ENCODE data around the gene PHLDB1. TPM values are rescaled to one million over a fixed set of nuclear protein-coding genes. Genes with fewer than 3 reads are reported as not detected.
A peak's percentile ranks its signal among the peaks of the same experiment; 100 is the strongest.

The PHLDB1 gene
- total RNA-seq, 1 donor from 2014 or later, result 179 TPM

DNA sequence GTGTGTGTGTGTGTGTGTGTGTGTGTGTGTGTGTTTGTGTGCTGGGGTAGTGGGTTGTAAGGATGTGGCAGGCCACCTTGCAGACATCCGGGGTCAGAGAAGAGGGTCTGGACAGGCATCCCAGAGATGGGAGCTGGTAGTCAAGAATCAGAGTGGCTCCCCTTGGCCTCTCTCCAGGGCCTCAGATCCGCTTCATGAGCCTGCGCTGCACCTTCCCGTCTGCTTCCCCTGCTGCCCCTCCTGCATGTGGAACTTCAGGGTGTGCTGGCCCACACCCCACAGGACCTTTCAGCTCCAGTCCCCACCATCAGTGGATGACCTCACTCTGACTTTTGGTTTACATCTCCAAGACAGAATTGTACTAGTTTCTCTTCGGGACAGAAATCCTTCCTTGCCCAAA lies 40.9 kb downstream of the PHLDB1 start:
- peaks cover 70% of the 10 kb centered on the region for H3K36me3 ChIP-seq (ENCODE audit: insufficient read depth, low read length)
- H4K20me1 ChIP-seq (ENCODE audit: insufficient read depth, low read length), result peaks cover 95% of the 10 kb centered on the region
- no peak overlapping the region for H3K9ac ChIP-seq (ENCODE audit: low read length)
- no peaks in the 10 kb centered on the region for H3K27me3 Mint-ChIP-seq (ENCODE audit: low read depth, unreplicated experiment)
- DNase-seq (ENCODE audit: low read depth), result no peak
- no peaks in the 10 kb centered on the region for H3K27me3 ChIP-seq (ENCODE audit: insufficient read depth, low read length)
- no peak overlapping the region for H3K27ac ChIP-seq (ENCODE audit: low read depth, low read length)
- H3K4me1 ChIP-seq (ENCODE audit: insufficient read depth, low read length), result no peaks in the 10 kb centered on the region
- H3K27ac Mint-ChIP-seq (ENCODE audit: unreplicated experiment), result no peak overlapping the region
- no peak for FAIRE-seq
- TF ChIP-seq, protein P1, sequence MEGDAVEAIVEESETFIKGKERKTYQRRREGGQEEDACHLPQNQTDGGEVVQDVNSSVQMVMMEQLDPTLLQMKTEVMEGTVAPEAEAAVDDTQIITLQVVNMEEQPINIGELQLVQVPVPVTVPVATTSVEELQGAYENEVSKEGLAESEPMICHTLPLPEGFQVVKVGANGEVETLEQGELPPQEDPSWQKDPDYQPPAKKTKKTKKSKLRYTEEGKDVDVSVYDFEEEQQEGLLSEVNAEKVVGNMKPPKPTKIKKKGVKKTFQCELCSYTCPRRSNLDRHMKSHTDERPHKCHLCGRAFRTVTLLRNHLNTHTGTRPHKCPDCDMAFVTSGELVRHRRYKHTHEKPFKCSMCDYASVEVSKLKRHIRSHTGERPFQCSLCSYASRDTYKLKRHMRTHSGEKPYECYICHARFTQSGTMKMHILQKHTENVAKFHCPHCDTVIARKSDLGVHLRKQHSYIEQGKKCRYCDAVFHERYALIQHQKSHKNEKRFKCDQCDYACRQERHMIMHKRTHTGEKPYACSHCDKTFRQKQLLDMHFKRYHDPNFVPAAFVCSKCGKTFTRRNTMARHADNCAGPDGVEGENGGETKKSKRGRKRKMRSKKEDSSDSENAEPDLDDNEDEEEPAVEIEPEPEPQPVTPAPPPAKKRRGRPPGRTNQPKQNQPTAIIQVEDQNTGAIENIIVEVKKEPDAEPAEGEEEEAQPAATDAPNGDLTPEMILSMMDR (IDR thresholded peaks at IDR 0.05; ENCODE audit: insufficient read depth, low read depth, low read length), result no peak
- TF ChIP-seq EZH2 (IDR thresholded peaks at IDR 0.05; ENCODE audit: insufficient read depth, low read length), result no peak
- H3K9me3 Mint-ChIP-seq (ENCODE audit: unreplicated experiment), result no peaks in the 10 kb centered on the region
- peaks cover 44% of the 10 kb centered on the region for H3K36me3 Mint-ChIP-seq (ENCODE audit: low read depth, unreplicated experiment)
- peaks cover 5% of the 10 kb centered on the region for H3K4me1 Mint-ChIP-seq (ENCODE audit: low read depth, unreplicated experiment)
- H3K4me3 ChIP-seq (ENCODE audit: insufficient read depth, low read depth, low read length), result no peak overlapping the region
- H3K9me3 ChIP-seq (ENCODE audit: insufficient read depth, low read depth, low read length), result no peaks in the 10 kb centered on the region
- H3K4me3 Mint-ChIP-seq (ENCODE audit: unreplicated experiment), result no peak overlapping the region
- no peak overlapping the region for H3K4me2 ChIP-seq (ENCODE audit: low read length)
- H3K79me2 ChIP-seq (ENCODE audit: insufficient read depth, low read length), result peaks cover 49% of the 10 kb centered on the region
- no peak overlapping the region for H2AFZ ChIP-seq (ENCODE audit: low read depth, low read length)

DNA sequence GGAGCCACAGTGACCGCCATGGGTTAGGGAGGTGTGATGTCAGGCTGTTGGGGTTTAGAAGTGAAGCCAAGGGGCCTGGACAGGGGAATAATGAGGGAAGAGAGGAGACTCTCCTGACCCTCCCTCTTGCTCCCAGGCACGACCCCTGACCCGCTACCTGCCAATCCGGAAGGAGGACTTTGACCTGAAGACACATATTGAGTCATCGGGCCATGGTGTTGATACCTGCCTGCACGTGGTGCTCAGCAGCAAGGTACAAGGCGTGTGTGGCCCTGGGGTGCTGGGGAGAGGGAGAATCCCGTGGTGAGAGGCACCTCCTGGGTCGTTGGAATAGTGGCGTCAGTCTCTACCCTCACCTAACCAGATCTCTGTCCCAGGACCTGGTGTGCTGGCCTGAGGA lies 42.5 kb downstream of the PHLDB1 start:
- Histone ChIP-seq H4K20me1 (ENCODE audit: insufficient read depth, low read length) (peaks cover 89% of the 10 kb centered on the region), H3K79me2 (ENCODE audit: insufficient read depth, low read length) (peaks cover 39% of the 10 kb centered on the region), H3K27me3 (ENCODE audit: insufficient read depth, low read length) (no peaks in the 10 kb centered on the region), H3K27ac (ENCODE audit: low read depth, low read length) (no peak overlapping the region), H3K4me3 (ENCODE audit: insufficient read depth, low read depth, low read length) (no peak overlapping the region), H3K36me3 (ENCODE audit: insufficient read depth, low read length) (peaks cover 71% of the 10 kb centered on the region), H2AFZ (ENCODE audit: low read depth, low read length) (no peak overlapping the region), H3K9ac (ENCODE audit: low read length) (no peak overlapping the region), H3K4me1 (ENCODE audit: insufficient read depth, low read length) (no peaks in the 10 kb centered on the region), H3K4me2 (ENCODE audit: low read length) (no peak overlapping the region), H3K9me3 (ENCODE audit: insufficient read depth, low read depth, low read length) (no peaks in the 10 kb centered on the region)
- Mint-ChIP-seq H3K4me1 (ENCODE audit: low read depth, unreplicated experiment) (peaks cover 5% of the 10 kb centered on the region), H3K4me3 (ENCODE audit: unreplicated experiment) (no peak overlapping the region), H3K27ac (ENCODE audit: unreplicated experiment) (peak overlapping the region; percentile 62), H3K36me3 (ENCODE audit: low read depth, unreplicated experiment) (peaks cover 43% of the 10 kb centered on the region), H3K27me3 (ENCODE audit: low read depth, unreplicated experiment) (no peaks in the 10 kb centered on the region), H3K9me3 (ENCODE audit: unreplicated experiment) (no peaks in the 10 kb centered on the region)
- no peak for TF ChIP-seq EZH2 (IDR thresholded peaks at IDR 0.05; ENCODE audit: insufficient read depth, low read length)
- TF ChIP-seq, protein P1 (IDR thresholded peaks at IDR 0.05; ENCODE audit: insufficient read depth, low read depth, low read length), result no peak
- FAIRE-seq, result no peak
- DNase-seq (ENCODE audit: low read depth), result no peak

DNA sequence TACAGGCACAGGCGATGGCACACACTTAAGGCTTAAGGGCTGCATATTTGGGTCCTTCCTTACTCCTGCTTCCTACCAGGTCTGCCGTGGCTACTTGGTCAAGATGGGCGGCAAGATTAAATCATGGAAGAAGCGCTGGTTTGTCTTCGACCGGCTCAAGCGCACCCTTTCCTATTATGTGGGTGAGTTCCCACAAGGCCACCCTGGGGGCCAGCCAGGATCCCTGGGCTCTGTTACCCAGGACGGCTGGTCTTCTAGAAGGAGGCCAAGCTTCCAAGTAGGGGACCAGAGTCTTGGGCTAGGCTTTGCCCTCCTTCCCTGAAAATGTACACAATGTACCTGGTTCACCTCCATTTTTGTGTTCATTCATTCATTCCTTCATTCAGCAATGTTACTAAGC lies 43.0 kb downstream of the PHLDB1 start:
- H4K20me1 ChIP-seq (ENCODE audit: insufficient read depth, low read length), result peaks cover 90% of the 10 kb centered on the region
- Mint-ChIP-seq H3K9me3 (ENCODE audit: unreplicated experiment) (no peaks in the 10 kb centered on the region), H3K27me3 (ENCODE audit: low read depth, unreplicated experiment) (no peaks in the 10 kb centered on the region), H3K27ac (ENCODE audit: unreplicated experiment) (no peak overlapping the region), H3K36me3 (ENCODE audit: low read depth, unreplicated experiment) (peaks cover 43% of the 10 kb centered on the region), H3K4me3 (ENCODE audit: unreplicated experiment) (peak overlapping the region; percentile 40), H3K4me1 (ENCODE audit: low read depth, unreplicated experiment) (peaks cover 5% of the 10 kb centered on the region)
- no peak for FAIRE-seq
- TF ChIP-seq EZH2 (IDR thresholded peaks at IDR 0.05; ENCODE audit: insufficient read depth, low read length), result no peak
- TF ChIP-seq, protein P1 (IDR thresholded peaks at IDR 0.05; ENCODE audit: insufficient read depth, low read depth, low read length), result no peak
- peaks cover 75% of the 10 kb centered on the region for H3K36me3 ChIP-seq (ENCODE audit: insufficient read depth, low read length)
- no peak overlapping the region for H3K4me2 ChIP-seq (ENCODE audit: low read length)
- H3K79me2 ChIP-seq (ENCODE audit: insufficient read depth, low read length), result peaks cover 39% of the 10 kb centered on the region
- H3K4me3 ChIP-seq (ENCODE audit: insufficient read depth, low read depth, low read length), result no peak overlapping the region
- H3K27me3 ChIP-seq (ENCODE audit: insufficient read depth, low read length), result no peaks in the 10 kb centered on the region
- H3K9me3 ChIP-seq (ENCODE audit: insufficient read depth, low read depth, low read length), result no peaks in the 10 kb centered on the region
- no peak overlapping the region for H3K9ac ChIP-seq (ENCODE audit: low read length)
- H3K27ac ChIP-seq (ENCODE audit: low read depth, low read length), result no peak overlapping the region
- no peaks in the 10 kb centered on the region for H3K4me1 ChIP-seq (ENCODE audit: insufficient read depth, low read length)
- H2AFZ ChIP-seq (ENCODE audit: low read depth, low read length), result no peak overlapping the region
- no peak for DNase-seq (ENCODE audit: low read depth)

All from astrocyte (in vitro differentiated cells and primary cell).